Upper lobe of left lung (tissue), 4 donors: ENCODE results near the gene KCNQ4.

ENCODE experiments used
- EP300 ChIP-seq, 4 donors: sonication (generic); formaldehyde crosslinking; IDR thresholded peaks; one replicate each; pipeline ENCODE4 v1.5.1; 2017; ENCODE audit warnings: antibody characterized with exemption in 4 of 4, control low read depth in 2 of 4
- POLR2A ChIP-seq, 4 donors: fragments of 450-650 bp; IDR thresholded peaks; one replicate each; pipeline ENCODE4 v1.5.1; 2016 to 2017; ENCODE audit warnings: antibody characterized with exemption in 4 of 4, mild to moderate bottlenecking in 2 of 4
- TF ChIP-seq, protein P1 (sequence below), 6 experiments: fragments of 450-650 bp in 4 of 6; fragments of 200-600 bp in 2 of 6; sonication (generic) in 2 of 6; IDR thresholded peaks; one replicate each; pipeline ENCODE4 v1.5.1; 2016 to 2019; ENCODE audit warnings: antibody characterized with exemption in 6 of 6

DNA sequence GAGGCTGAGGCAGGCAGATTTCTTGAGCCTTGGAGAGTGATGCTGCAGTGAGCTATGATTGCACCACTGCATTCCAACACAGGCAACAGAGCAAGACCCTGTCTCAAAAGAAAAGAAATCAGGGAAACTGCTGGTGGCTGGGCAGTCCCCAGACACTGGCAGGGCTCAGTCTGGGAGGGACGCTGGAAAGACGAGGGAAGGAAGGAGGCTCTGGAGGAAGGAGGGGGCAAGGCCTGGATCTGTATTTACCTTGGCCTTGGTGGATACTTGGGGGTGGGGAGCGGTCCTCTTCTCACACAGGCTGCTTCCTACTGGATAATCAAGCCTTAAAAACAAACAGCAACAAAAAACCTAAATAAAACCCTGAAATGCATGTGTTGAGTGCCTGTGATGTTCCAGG, 24.4 kb downstream of the KCNQ4 start:
- TF ChIP-seq, protein P1, sequence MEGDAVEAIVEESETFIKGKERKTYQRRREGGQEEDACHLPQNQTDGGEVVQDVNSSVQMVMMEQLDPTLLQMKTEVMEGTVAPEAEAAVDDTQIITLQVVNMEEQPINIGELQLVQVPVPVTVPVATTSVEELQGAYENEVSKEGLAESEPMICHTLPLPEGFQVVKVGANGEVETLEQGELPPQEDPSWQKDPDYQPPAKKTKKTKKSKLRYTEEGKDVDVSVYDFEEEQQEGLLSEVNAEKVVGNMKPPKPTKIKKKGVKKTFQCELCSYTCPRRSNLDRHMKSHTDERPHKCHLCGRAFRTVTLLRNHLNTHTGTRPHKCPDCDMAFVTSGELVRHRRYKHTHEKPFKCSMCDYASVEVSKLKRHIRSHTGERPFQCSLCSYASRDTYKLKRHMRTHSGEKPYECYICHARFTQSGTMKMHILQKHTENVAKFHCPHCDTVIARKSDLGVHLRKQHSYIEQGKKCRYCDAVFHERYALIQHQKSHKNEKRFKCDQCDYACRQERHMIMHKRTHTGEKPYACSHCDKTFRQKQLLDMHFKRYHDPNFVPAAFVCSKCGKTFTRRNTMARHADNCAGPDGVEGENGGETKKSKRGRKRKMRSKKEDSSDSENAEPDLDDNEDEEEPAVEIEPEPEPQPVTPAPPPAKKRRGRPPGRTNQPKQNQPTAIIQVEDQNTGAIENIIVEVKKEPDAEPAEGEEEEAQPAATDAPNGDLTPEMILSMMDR (IDR thresholded peaks at IDR 0.05): no peak
- no peak for TF ChIP-seq POLR2A (IDR thresholded peaks at IDR 0.05)
- TF ChIP-seq EP300 (IDR thresholded peaks at IDR 0.05): no peak
